WTC11 (cell line): Measurements from ENCODE around the gene GALNT18. TPM values are rescaled to one million over a fixed set of nuclear protein-coding genes. Genes with fewer than 3 reads are reported as not detected.

Source experiments
- ATAC-seq: fragments of 200-7000 bp; cut with Tn5 transposase; 2 replicates; pipeline ENCODE4 v1.10.0; 2021; ENCODE audit warnings: mild to moderate bottlenecking, moderate library complexity
- CTCF ChIA-PET: fragments of 300-600 bp; sonication (Branson Sonifier 250); formaldehyde crosslinking; loops from one replicate; lab custom pipeline; 2021; ENCODE audit warnings: antibody characterized with exemption; lab: Charles Lee
- POLR2A ChIA-PET: fragments of 350-600 bp; sonication (Branson Sonifier 250); formaldehyde crosslinking; loops from one replicate; lab custom pipeline; 2021; ENCODE audit warnings: antibody characterized with exemption; lab: Charles Lee
- DNase-seq: peaks from one replicate; pipeline ENCODE4 v3.0.0; 2021; ENCODE audit warnings: low spot score
- H3K27ac Mint-ChIP-seq: 2 replicates; pipeline ENCODE4 v1.8.0; 2021; ENCODE audit warnings: mixed read lengths
- H3K27me3 Mint-ChIP-seq: 2 replicates; pipeline ENCODE4 v1.8.0; 2021; ENCODE audit warnings: low read depth, mild to moderate bottlenecking, moderate library complexity, mixed read lengths
- H3K36me3 Mint-ChIP-seq: 2 replicates; pipeline ENCODE4 v1.8.0; 2021; ENCODE audit warnings: mixed read lengths
- H3K4me1 Mint-ChIP-seq: 2 replicates; pipeline ENCODE4 v1.8.0; 2022; ENCODE audit warnings: mixed read lengths
- H3K4me3 Mint-ChIP-seq: 2 replicates; pipeline ENCODE4 v1.8.0; 2021; ENCODE audit warnings: mild to moderate bottlenecking, moderate library complexity, mixed read lengths
- H3K9me3 Mint-ChIP-seq: 2 replicates; pipeline ENCODE4 v1.8.0; 2021; ENCODE audit warnings: mixed read lengths
- ATF3 ChIP-seq: sonication (generic); formaldehyde crosslinking; conservative IDR thresholded peaks from 2 replicates; pipeline ENCODE4 v1.8.1; 2022; ENCODE audit warnings: mild to moderate bottlenecking, missing genetic modification reagents
- FOXK1 ChIP-seq: sonication (generic); formaldehyde crosslinking; IDR thresholded peaks from 2 replicates; pipeline ENCODE4 v1.8.0; 2022; ENCODE audit warnings: mild to moderate bottlenecking, moderate library complexity, missing genetic modification reagents
- GRHL2 ChIP-seq: fragments of 250-450 bp; sonication (Bioruptor Pico); IDR thresholded peaks from 2 replicates; pipeline ENCODE4 v1.8.0; 2022; ENCODE audit warnings: mild to moderate bottlenecking, moderate library complexity; ENCODE audit not compliant: insufficient replicate concordance, severe bottlenecking
- MLX ChIP-seq: sonication (generic); formaldehyde crosslinking; IDR thresholded peaks from 2 replicates; pipeline ENCODE4 v1.8.1; 2023; ENCODE audit warnings: mild to moderate bottlenecking, missing genetic modification reagents, moderate library complexity
- MYBL2 ChIP-seq: sonication (generic); formaldehyde crosslinking; IDR thresholded peaks from 2 replicates; pipeline ENCODE4 v1.8.1; 2023; ENCODE audit warnings: mild to moderate bottlenecking, moderate library complexity, missing genetic modification reagents
- PREB ChIP-seq: sonication (generic); formaldehyde crosslinking; IDR thresholded peaks from 2 replicates; pipeline ENCODE4 v1.8.1; 2022; ENCODE audit warnings: mild to moderate bottlenecking, missing genetic modification reagents, moderate library complexity, borderline replicate concordance
- RELA ChIP-seq: sonication (generic); formaldehyde crosslinking; IDR thresholded peaks from 2 replicates; pipeline ENCODE4 v1.8.1; 2022; ENCODE audit warnings: missing genetic modification reagents, mild to moderate bottlenecking, borderline replicate concordance
- SP1 ChIP-seq: sonication (generic); formaldehyde crosslinking; conservative IDR thresholded peaks from 2 replicates; pipeline ENCODE4 v1.8.1; 2022; ENCODE audit warnings: missing genetic modification reagents
- ZNF416 ChIP-seq: fragments of 250-450 bp; sonication (Bioruptor Pico); IDR thresholded peaks from 2 replicates; pipeline ENCODE4 v1.9.0; 2021; ENCODE audit warnings: mild to moderate bottlenecking, inconsistent platforms
- total RNA-seq: library from RNA; stranded (reverse); gene quantifications from 3 replicates; pipeline ENCODE4 v1.2.3, GENCODE V29; 2021
- TF ChIP-seq, protein P1 (sequence below): sonication (generic); formaldehyde crosslinking; IDR thresholded peaks from 2 replicates; pipeline ENCODE4 v1.8.0; 2023; ENCODE audit warnings: missing genetic modification reagents
- TF ChIP-seq, protein P2 (sequence below): sonication (generic); formaldehyde crosslinking; IDR thresholded peaks from 2 replicates; pipeline ENCODE4 v1.8.1; 2023; ENCODE audit warnings: mild to moderate bottlenecking, missing genetic modification reagents
- TF ChIP-seq, protein P3 (sequence below): sonication (generic); formaldehyde crosslinking; conservative IDR thresholded peaks from 2 replicates; pipeline ENCODE4 v1.8.1; 2023; ENCODE audit warnings: mild to moderate bottlenecking, low read depth, missing genetic modification reagents, moderate library complexity
- TF ChIP-seq, protein P4 (sequence below): sonication (generic); formaldehyde crosslinking; IDR thresholded peaks from 2 replicates; pipeline ENCODE4 v1.8.1; 2022; ENCODE audit warnings: mild to moderate bottlenecking, moderate library complexity, missing genetic modification reagents

The GALNT18 gene
- total RNA-seq, 1 experiment from 2014 or later = 5.0 TPM

DNA sequence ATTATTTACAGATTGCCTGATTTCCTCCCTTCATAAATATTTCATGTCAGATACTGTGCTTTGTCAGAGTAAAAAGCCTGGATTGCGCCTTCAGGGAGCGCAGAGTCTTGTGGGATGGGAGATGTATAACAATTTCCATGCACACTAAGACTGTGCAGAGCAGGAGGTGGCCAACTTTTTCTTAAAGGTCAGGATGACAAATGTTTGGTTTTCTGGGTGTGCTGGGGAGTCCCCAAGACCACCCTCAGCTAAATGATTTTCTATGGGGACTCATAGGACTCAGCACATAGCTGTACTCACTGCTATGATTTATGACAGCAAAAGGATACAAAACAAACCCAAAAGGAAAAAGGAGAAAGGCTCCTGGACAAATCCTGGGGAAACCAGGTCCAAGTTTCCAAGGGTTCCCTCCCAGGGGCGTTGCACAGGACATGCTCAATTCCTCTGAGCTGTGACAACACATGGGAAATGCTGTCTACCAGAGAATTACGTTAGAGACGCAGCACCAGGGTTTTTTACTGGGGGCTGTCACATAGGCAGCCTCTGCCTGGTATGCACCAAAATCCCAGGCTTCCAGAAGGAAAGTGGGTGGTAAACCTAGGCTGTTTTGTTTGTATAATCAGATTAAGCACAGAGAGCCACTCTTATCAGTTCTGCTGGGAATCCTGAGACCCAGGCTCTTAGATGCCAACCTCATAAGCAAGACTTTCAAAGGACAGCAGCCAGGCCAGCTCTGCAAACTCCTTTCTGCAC lies 327.8 kb downstream of the GALNT18 start:
- Mint-ChIP-seq H3K27me3 (no peaks in the 10 kb centered on the region), H3K27ac (no peak overlapping the region), H3K36me3 (no peaks in the 10 kb centered on the region), H3K4me1 (no peaks in the 10 kb centered on the region), H3K4me3 (no peak overlapping the region), H3K9me3 (no peaks in the 10 kb centered on the region)
- DNase-seq (no peak), ATAC-seq (no peak)
- no peak for TF ChIP-seq ATF3
- TF ChIP-seq, protein P1, sequence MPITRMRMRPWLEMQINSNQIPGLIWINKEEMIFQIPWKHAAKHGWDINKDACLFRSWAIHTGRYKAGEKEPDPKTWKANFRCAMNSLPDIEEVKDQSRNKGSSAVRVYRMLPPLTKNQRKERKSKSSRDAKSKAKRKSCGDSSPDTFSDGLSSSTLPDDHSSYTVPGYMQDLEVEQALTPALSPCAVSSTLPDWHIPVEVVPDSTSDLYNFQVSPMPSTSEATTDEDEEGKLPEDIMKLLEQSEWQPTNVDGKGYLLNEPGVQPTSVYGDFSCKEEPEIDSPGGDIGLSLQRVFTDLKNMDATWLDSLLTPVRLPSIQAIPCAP = no peak
- ChIA-PET CTCF (interaction anchor here (0.7 kb wide), 1 partner anchor 796 kb away, joined by 3 read pairs; no protein-coding TSS in a partner anchor), POLR2A (interaction anchor here (0.7 kb wide), 1 partner anchor 38 kb away, joined by 3 read pairs; no protein-coding TSS in a partner anchor)

DNA sequence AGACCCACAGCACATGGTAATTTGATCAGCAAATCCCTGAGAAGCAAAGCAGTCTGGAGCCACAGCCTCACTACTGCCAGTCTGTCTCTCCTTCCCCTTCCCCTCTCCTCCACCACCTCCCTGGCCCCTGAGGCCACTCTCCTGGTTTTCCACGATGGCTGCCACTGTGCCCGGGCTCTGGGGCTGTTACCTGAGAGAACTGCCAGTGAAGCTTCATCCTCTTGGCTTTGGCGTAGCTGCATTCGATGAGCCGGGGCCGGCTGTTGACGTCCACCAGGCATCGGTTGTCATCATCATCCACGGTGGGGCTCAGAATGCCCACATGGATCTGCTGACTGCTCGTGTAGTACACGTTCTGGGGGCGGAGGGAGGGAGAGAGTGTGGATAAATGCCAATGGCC lies 329.0 kb downstream of the GALNT18 start:
- no peak for DNase-seq
- Mint-ChIP-seq H3K4me1 (no peaks in the 10 kb centered on the region), H3K27ac (no peak overlapping the region), H3K27me3 (no peaks in the 10 kb centered on the region), H3K36me3 (no peaks in the 10 kb centered on the region), H3K9me3 (no peaks in the 10 kb centered on the region), H3K4me3 (no peak overlapping the region)
- CTCF ChIA-PET = no interaction called here
- TF ChIP-seq MYBL2 (no peak), ZNF416 (CRISPR knock-in tag) (no peak), FOXK1 (CRISPR knock-in tag) (no peak)
- no peak for ATAC-seq
- POLR2A ChIA-PET = no interaction called here

- POLR2A ChIA-PET = no interaction called here
Observed at GRCh38 chr11:11291041-11292015, 330.5 kb downstream of the GALNT18 start.

More at GRCh38 chr11:11291041-11292015, 330.5 kb downstream of the GALNT18 start:
- Mint-ChIP-seq H3K9me3 (no peaks in the 10 kb centered on the region), H3K4me3 (no peak overlapping the region), H3K36me3 (no peaks in the 10 kb centered on the region), H3K27ac (no peak overlapping the region), H3K27me3 (no peaks in the 10 kb centered on the region; the same call in 1 of the 2 replicates), H3K4me1 (no peaks in the 10 kb centered on the region)
- TF ChIP-seq SP1 (CRISPR knock-in tag) (no peak), GRHL2 (CRISPR knock-in tag) (no peak), MLX (CRISPR knock-in tag) (no peak), RELA (CRISPR knock-in tag) (no peak), PREB (no peak)
- TF ChIP-seq, protein P2, sequence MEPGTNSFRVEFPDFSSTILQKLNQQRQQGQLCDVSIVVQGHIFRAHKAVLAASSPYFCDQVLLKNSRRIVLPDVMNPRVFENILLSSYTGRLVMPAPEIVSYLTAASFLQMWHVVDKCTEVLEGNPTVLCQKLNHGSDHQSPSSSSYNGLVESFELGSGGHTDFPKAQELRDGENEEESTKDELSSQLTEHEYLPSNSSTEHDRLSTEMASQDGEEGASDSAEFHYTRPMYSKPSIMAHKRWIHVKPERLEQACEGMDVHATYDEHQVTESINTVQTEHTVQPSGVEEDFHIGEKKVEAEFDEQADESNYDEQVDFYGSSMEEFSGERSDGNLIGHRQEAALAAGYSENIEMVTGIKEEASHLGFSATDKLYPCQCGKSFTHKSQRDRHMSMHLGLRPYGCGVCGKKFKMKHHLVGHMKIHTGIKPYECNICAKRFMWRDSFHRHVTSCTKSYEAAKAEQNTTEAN (CRISPR knock-in tag) = no peak
- TF ChIP-seq, protein P3, sequence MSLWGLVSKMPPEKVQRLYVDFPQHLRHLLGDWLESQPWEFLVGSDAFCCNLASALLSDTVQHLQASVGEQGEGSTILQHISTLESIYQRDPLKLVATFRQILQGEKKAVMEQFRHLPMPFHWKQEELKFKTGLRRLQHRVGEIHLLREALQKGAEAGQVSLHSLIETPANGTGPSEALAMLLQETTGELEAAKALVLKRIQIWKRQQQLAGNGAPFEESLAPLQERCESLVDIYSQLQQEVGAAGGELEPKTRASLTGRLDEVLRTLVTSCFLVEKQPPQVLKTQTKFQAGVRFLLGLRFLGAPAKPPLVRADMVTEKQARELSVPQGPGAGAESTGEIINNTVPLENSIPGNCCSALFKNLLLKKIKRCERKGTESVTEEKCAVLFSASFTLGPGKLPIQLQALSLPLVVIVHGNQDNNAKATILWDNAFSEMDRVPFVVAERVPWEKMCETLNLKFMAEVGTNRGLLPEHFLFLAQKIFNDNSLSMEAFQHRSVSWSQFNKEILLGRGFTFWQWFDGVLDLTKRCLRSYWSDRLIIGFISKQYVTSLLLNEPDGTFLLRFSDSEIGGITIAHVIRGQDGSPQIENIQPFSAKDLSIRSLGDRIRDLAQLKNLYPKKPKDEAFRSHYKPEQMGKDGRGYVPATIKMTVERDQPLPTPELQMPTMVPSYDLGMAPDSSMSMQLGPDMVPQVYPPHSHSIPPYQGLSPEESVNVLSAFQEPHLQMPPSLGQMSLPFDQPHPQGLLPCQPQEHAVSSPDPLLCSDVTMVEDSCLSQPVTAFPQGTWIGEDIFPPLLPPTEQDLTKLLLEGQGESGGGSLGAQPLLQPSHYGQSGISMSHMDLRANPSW (CRISPR knock-in tag) = no peak
- TF ChIP-seq, protein P4, sequence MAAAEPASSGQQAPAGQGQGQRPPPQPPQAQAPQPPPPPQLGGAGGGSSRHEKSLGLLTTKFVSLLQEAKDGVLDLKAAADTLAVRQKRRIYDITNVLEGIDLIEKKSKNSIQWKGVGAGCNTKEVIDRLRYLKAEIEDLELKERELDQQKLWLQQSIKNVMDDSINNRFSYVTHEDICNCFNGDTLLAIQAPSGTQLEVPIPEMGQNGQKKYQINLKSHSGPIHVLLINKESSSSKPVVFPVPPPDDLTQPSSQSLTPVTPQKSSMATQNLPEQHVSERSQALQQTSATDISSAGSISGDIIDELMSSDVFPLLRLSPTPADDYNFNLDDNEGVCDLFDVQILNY = no peak
- CTCF ChIA-PET = no interaction called here
- DNase-seq = no peak
- no peak for ATAC-seq
